GM19238 (cell line): Measurements from ENCODE around the gene TMEM181.
"Not testable (repeated sequence)": the region's sequence is repeated elsewhere in the genome, so short reads cannot be mapped to it uniquely, and the experiment has no call there.

ENCODE experiments used
- DNase-seq: peaks from one replicate; pipeline ENCODE4 v3.0.0; 2011; ENCODE audit warnings: low spot score; ENCODE audit not compliant: insufficient read length

The TMEM181 gene

GRCh38 chr6:158620963-158621693 is 61.2 kb downstream of the TMEM181 start:
- no peak for DNase-seq

GRCh38 chr6:158621694-158622544 is 62.0 kb downstream of the TMEM181 start:
- DNase-seq = no peak

GRCh38 chr6:158622545-158623190 is 62.8 kb downstream of the TMEM181 start:
- DNase-seq = no peak

GRCh38 chr6:158624684-158625682 is 65.1 kb downstream of the TMEM181 start:
- no peak for DNase-seq

DNA sequence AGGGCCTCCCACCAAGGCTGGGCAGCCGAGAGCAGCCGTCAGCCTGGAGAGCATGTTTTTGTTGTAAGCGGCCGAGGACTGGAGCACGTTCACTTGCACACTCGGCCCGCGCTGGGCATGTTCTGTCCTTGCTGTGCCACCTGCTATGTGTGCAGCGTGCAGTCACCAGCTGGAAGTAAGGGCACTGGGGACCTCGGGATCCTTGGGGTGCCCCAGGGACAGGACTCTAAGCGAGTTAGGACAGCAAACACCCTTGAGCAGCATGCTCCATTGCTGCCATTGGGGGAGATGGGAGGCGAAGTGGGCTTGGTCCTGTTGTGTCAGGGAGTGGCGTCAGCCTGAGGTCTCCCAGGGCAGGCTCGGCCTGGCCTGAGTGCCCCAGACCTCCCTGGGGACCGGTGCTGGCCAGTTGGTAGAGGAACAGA is 66.0 kb downstream of the TMEM181 start:
- no peak for DNase-seq

- no peak for DNase-seq
Measured at GRCh38 chr6:158626360-158627167, 66.7 kb downstream of the TMEM181 start.

- no peak for DNase-seq
Measured at GRCh38 chr6:158627168-158627939, 67.5 kb downstream of the TMEM181 start.

DNA sequence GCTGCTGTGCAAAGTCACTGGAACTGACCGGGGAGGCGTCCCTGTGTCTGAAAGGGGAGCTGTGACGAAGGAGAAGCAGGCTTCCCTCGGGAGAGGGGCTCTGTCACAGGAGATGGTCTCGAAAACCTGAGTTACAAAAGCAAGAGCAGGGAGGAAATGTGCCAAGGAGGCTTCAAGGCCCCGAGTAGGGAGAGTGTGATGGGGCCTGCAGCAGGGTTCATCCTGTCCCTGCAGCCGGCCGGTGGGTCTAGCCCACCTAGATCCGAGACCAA is 68.0 kb downstream of the TMEM181 start:
- no peak for DNase-seq

- no peak for DNase-seq
Measured at GRCh38 chr6:158628542-158628941, 68.7 kb downstream of the TMEM181 start.

- DNase-seq = no peak
Measured at GRCh38 chr6:158629367-158630221, 69.7 kb downstream of the TMEM181 start.

- DNase-seq = no peak
Measured at GRCh38 chr6:158630938-158631616, 71.2 kb downstream of the TMEM181 start.

GRCh38 chr6:158631678-158632537 is 72.0 kb downstream of the TMEM181 start:
- no peak for DNase-seq

GRCh38 chr6:158632538-158633119 is 72.7 kb downstream of the TMEM181 start:
- not testable (repeated sequence) for DNase-seq

DNA sequence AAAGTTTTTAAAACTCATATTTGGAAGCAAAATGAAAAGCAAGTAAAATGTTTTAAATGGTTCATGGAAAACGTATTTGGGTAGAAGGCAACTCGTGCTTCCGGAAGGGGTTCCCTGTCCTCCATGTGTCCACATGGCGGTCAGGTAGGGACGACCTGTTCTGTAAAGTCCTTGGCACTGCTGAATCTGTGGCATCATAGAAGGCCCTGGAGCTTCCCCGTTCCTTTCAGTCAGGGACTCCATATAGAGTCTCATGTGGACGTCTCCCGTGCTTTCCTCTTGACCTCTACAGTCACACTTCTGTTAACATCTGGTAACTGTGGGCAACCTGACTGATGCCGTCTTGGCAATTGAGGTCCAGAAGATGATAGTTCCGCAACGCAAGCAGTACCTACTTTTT is 73.2 kb downstream of the TMEM181 start:
- no peak for DNase-seq

DNA sequence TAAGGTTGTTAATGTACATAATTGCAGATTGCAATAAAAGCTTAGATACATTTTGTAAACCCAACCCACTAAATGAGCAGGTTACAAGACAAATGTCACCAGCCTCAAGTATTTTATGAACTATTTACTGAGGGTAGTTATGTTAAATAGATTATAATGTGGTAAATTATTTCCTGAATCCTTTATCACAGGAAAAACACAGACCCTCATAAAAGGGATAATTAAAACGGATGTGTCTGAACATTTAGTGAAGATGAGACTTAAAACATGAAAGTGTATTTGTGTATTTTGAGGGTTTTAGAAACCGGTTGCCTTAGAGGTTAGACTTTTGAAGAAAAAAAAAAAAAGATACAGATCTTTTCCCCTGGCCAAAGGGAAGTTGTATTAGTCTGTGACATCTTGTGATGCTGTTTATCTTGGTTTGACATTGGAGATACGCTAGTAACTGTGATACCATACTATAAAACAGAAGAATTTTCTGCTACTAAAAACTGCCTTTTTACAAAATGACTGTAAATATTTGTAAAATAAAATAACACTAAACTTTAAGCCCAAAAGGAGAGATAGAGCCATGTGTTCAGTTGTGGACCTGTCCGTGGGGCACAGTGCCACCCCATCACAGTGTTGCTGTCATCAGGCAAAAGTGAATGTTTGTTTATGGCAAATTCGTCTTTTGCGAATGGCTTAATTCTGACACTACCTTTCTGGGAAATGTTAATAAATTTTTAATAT is 75.0 kb downstream of the TMEM181 start:
- DNase-seq = no peak
